Measurements from ENCODE around the gene SPACA9.

Gene SPACA9

GRCh38 chr9:132908635-132909034, 29.9 kb downstream of the SPACA9 start:
- Histone ChIP-seq H3K9me3 (ENCODE audit: control insufficient read depth, insufficient read depth, low read length) (no peaks in the 10 kb centered on the region), H3K36me3 (ENCODE audit: control insufficient read depth, insufficient read depth, low read length) (peaks cover 5% of the 10 kb centered on the region; the same call in 1 of the 2 replicates), H3K27me3 (ENCODE audit: control insufficient read depth, insufficient read depth, low read length) (no peaks in the 10 kb centered on the region), H3K4me1 (ENCODE audit: control insufficient read depth, insufficient read depth, low read length) (peaks cover 4% of the 10 kb centered on the region; the same call in 1 of the 2 replicates), H3K4me3 (ENCODE audit: low read length) (no peak overlapping the region), H3K27ac (ENCODE audit: low read length) (no peak overlapping the region)
- DNase-seq (ENCODE audit: low read depth, low spot score) = no peak
- WGBS (ENCODE audit: insufficient coverage, insufficient read length) = no CpG with 5 or more reads among the region's 7 CpGs

GRCh38 chr9:132909311-132909710, 30.6 kb downstream of the SPACA9 start:
- Histone ChIP-seq H3K4me1 (ENCODE audit: control insufficient read depth, insufficient read depth, low read length) (0 out of 2 replicates have a peak, but pooled peaks cover 1% of the 10 kb centered on the region), H3K36me3 (ENCODE audit: control insufficient read depth, insufficient read depth, low read length) (peaks cover 5% of the 10 kb centered on the region; the same call in 1 of the 2 replicates), H3K27ac (ENCODE audit: low read length) (no peak overlapping the region), H3K27me3 (ENCODE audit: control insufficient read depth, insufficient read depth, low read length) (no peaks in the 10 kb centered on the region), H3K9me3 (ENCODE audit: control insufficient read depth, insufficient read depth, low read length) (no peaks in the 10 kb centered on the region), H3K4me3 (ENCODE audit: low read length) (no peak overlapping the region)
- DNase-seq (ENCODE audit: low read depth, low spot score) = no peak
- WGBS (ENCODE audit: insufficient coverage, insufficient read length) = 100% methylated on average over 1 of the region's 2 CpGs

GRCh38 chr9:132910376-132910775, 31.7 kb downstream of the SPACA9 start:
- Histone ChIP-seq H3K4me1 (ENCODE audit: control insufficient read depth, insufficient read depth, low read length) (no peaks in the 10 kb centered on the region), H3K27ac (ENCODE audit: low read length) (no peak overlapping the region), H3K9me3 (ENCODE audit: control insufficient read depth, insufficient read depth, low read length) (no peaks in the 10 kb centered on the region), H3K27me3 (ENCODE audit: control insufficient read depth, insufficient read depth, low read length) (no peaks in the 10 kb centered on the region), H3K36me3 (ENCODE audit: control insufficient read depth, insufficient read depth, low read length) (peaks cover 8% of the 10 kb centered on the region; the same call in 1 of the 2 replicates), H3K4me3 (ENCODE audit: low read length) (no peak overlapping the region)
- WGBS (ENCODE audit: insufficient coverage, insufficient read length) = no CpG with 5 or more reads among the region's 6 CpGs
- no peak for DNase-seq (ENCODE audit: low read depth, low spot score)

- no peaks in the 10 kb centered on the region for H3K4me1 ChIP-seq (ENCODE audit: control insufficient read depth, insufficient read depth, low read length)
- WGBS (ENCODE audit: insufficient coverage, insufficient read length) = no CpG with 5 or more reads among the region's 4 CpGs
- H3K36me3 ChIP-seq (ENCODE audit: control insufficient read depth, insufficient read depth, low read length) = peaks cover 8% of the 10 kb centered on the region; the same call in 1 of the 2 replicates
Observed at GRCh38 chr9:132912131-132912530, 33.4 kb downstream of the SPACA9 start.

GRCh38 chr9:132914924-132915323, 36.2 kb downstream of the SPACA9 start:
- Histone ChIP-seq H3K9me3 (ENCODE audit: control insufficient read depth, insufficient read depth, low read length) (no peaks in the 10 kb centered on the region), H3K27ac (ENCODE audit: low read length) (no peak overlapping the region), H3K4me1 (ENCODE audit: control insufficient read depth, insufficient read depth, low read length) (no peaks in the 10 kb centered on the region), H3K4me3 (ENCODE audit: low read length) (no peak overlapping the region), H3K36me3 (ENCODE audit: control insufficient read depth, insufficient read depth, low read length) (peaks cover 8% of the 10 kb centered on the region; the same call in 1 of the 2 replicates), H3K27me3 (ENCODE audit: control insufficient read depth, insufficient read depth, low read length) (no peaks in the 10 kb centered on the region)
- WGBS (ENCODE audit: insufficient coverage, insufficient read length) = no CpG with 5 or more reads among the region's 6 CpGs
- DNase-seq (ENCODE audit: low read depth, low spot score) = no peak

More at GRCh38 chr9:132912131-132912530, 33.4 kb downstream of the SPACA9 start:
- no peak overlapping the region for H3K4me3 ChIP-seq (ENCODE audit: low read length)
- no peak overlapping the region for H3K27ac ChIP-seq (ENCODE audit: low read length)
- H3K9me3 ChIP-seq (ENCODE audit: control insufficient read depth, insufficient read depth, low read length) = no peaks in the 10 kb centered on the region
- no peaks in the 10 kb centered on the region for H3K27me3 ChIP-seq (ENCODE audit: control insufficient read depth, insufficient read depth, low read length)
- DNase-seq (ENCODE audit: low read depth, low spot score) = no peak

DNA sequence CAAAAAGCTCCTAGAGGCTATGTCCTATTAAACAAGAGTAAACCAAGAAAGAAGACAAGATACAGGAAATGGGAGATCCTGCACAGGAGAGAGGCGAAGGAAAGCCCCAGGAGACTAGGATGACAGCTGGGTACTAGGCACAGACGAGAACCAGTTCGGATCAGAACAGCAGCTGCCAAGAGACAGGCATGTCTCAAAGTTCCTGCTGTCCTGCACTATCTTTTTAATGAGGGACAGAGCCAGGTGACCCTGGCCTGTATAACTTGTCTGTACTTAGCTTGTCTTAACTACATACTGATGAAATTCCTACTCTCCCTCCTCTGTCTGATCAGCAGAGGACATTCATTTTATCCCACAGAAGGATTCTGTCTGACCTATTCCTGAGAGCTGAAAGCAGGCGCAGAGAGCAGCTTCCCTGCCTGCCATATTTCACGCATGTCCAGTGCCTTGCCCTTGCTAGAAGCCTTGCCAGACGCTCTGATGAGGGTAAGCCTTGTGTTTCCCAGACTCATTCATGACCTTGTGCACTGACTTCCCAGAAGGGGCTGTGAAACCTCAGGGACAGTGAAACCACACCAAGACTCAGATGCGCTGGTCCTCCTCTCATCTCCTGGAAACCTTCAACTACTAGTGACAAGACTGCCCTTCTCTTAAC, 41.0 kb downstream of the SPACA9 start:
- H3K9me3 ChIP-seq (ENCODE audit: control insufficient read depth, insufficient read depth, low read length) = no peaks in the 10 kb centered on the region
- no peak overlapping the region for H3K27ac ChIP-seq (ENCODE audit: low read length)
- WGBS (ENCODE audit: insufficient coverage, insufficient read length) = no CpG with 5 or more reads among the region's 7 CpGs
- H3K27me3 ChIP-seq (ENCODE audit: control insufficient read depth, insufficient read depth, low read length) = no peaks in the 10 kb centered on the region
- no peak overlapping the region for H3K4me3 ChIP-seq (ENCODE audit: low read length)
- no peak for DNase-seq (ENCODE audit: low read depth, low spot score)
- H3K36me3 ChIP-seq (ENCODE audit: control insufficient read depth, insufficient read depth, low read length) = peaks cover 3% of the 10 kb centered on the region; the same call in 1 of the 2 replicates
- H3K4me1 ChIP-seq (ENCODE audit: control insufficient read depth, insufficient read depth, low read length) = no peaks in the 10 kb centered on the region

GRCh38 chr9:132923346-132923902, 44.7 kb downstream of the SPACA9 start:
- DNase-seq (ENCODE audit: low read depth, low spot score) = no peak
- Histone ChIP-seq H3K4me1 (ENCODE audit: control insufficient read depth, insufficient read depth, low read length) (no peaks in the 10 kb centered on the region), H3K4me3 (ENCODE audit: low read length) (no peak overlapping the region)

GRCh38 chr9:132927704-132928103, 49.0 kb downstream of the SPACA9 start:
- no peaks in the 10 kb centered on the region for H3K4me1 ChIP-seq (ENCODE audit: control insufficient read depth, insufficient read depth, low read length)
- H3K27me3 ChIP-seq (ENCODE audit: control insufficient read depth, insufficient read depth, low read length) = no peaks in the 10 kb centered on the region
- DNase-seq (ENCODE audit: low read depth, low spot score) = no peak
- 0 out of 2 replicates have a peak, but pooled peaks cover 3% of the 10 kb centered on the region for H3K36me3 ChIP-seq (ENCODE audit: control insufficient read depth, insufficient read depth, low read length)
- H3K9me3 ChIP-seq (ENCODE audit: control insufficient read depth, insufficient read depth, low read length) = no peaks in the 10 kb centered on the region
- H3K27ac ChIP-seq (ENCODE audit: low read length) = no peak overlapping the region
- H3K4me3 ChIP-seq (ENCODE audit: low read length) = no peak overlapping the region
- no CpG with 5 or more reads among the region's 7 CpGs for WGBS (ENCODE audit: insufficient coverage, insufficient read length)

More at GRCh38 chr9:132923346-132923902, 44.7 kb downstream of the SPACA9 start:
- WGBS (ENCODE audit: insufficient coverage, insufficient read length) = no CpG with 5 or more reads among the region's 9 CpGs
- H3K27ac ChIP-seq (ENCODE audit: low read length) = no peak overlapping the region
- no peaks in the 10 kb centered on the region; the same call in 1 of the 2 replicates for H3K36me3 ChIP-seq (ENCODE audit: control insufficient read depth, insufficient read depth, low read length)
- no peaks in the 10 kb centered on the region for H3K27me3 ChIP-seq (ENCODE audit: control insufficient read depth, insufficient read depth, low read length)
- no peaks in the 10 kb centered on the region for H3K9me3 ChIP-seq (ENCODE audit: control insufficient read depth, insufficient read depth, low read length)

DNA sequence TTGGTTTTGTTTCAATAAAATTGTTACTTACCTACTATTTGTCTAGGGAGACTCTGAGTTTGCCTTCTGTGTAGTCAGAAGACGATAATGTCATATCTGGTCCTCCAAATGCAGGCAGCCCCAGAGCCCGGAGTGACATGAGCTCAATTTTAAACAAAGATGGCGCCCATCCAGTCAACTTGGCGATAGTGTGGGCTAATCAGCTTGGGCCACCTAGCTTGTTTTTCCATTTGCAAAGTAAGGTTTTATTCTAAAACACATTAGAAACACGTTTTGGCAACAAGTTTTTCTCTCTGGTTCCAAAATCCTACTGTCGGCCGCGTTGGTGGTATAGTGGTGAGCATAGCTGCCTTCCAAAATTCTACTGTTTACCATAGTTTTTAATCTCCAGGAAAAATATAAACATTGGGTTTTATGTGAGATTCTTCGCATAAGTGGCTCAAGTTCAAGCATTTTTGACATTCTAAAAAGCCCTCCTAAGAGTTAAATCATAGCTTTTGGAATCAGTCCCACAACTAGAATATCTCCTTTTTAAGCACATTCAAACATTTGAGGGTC, 52.6 kb downstream of the SPACA9 start:
- Histone ChIP-seq H3K27me3 (ENCODE audit: control insufficient read depth, insufficient read depth, low read length) (no peaks in the 10 kb centered on the region), H3K27ac (ENCODE audit: low read length) (no peak overlapping the region), H3K36me3 (ENCODE audit: control insufficient read depth, insufficient read depth, low read length) (peaks cover 3% of the 10 kb centered on the region; the same call in 1 of the 2 replicates), H3K9me3 (ENCODE audit: control insufficient read depth, insufficient read depth, low read length) (no peaks in the 10 kb centered on the region), H3K4me3 (ENCODE audit: low read length) (no peak overlapping the region), H3K4me1 (ENCODE audit: control insufficient read depth, insufficient read depth, low read length) (no peaks in the 10 kb centered on the region)
- WGBS (ENCODE audit: insufficient coverage, insufficient read length) = no CpG with 5 or more reads among the region's 9 CpGs
- DNase-seq (ENCODE audit: low read depth, low spot score) = no peak

DNA sequence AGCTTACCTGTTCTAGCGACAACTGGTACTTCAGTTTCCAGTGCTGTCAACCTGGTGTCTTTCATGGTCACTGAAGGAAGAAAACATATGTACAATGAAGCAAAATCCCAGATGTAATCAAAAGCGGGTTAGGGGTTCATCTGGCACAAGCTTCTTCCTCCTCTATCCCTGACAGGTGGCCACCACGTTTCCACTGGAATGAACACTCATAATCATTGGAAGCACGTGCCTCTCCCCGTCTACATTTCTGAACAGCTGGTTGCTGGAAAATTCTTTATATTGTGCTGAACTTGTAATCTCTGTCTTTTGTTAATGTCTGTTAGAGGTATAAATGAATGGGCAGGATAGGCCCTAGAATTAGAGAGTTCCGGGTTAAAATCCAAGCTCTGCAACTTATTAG, 56.3 kb downstream of the SPACA9 start:
- no peak for DNase-seq (ENCODE audit: low read depth, low spot score)
- H3K4me3 ChIP-seq (ENCODE audit: low read length) = no peak overlapping the region
- no peaks in the 10 kb centered on the region for H3K4me1 ChIP-seq (ENCODE audit: control insufficient read depth, insufficient read depth, low read length)
- H3K9me3 ChIP-seq (ENCODE audit: control insufficient read depth, insufficient read depth, low read length) = no peaks in the 10 kb centered on the region
- no peak overlapping the region for H3K27ac ChIP-seq (ENCODE audit: low read length)
- H3K27me3 ChIP-seq (ENCODE audit: control insufficient read depth, insufficient read depth, low read length) = no peaks in the 10 kb centered on the region
- peaks cover 3% of the 10 kb centered on the region; the same call in 1 of the 2 replicates for H3K36me3 ChIP-seq (ENCODE audit: control insufficient read depth, insufficient read depth, low read length)
- WGBS (ENCODE audit: insufficient coverage, insufficient read length) = no CpG with 5 or more reads among the region's 6 CpGs
